ENCODE measurements around the gene USP48. TPM values are rescaled to one million over a fixed set of nuclear protein-coding genes. Genes with fewer than 3 reads are reported as not detected.
A peak's percentile ranks its signal among the peaks of the same experiment; 100 is the strongest.
"Not testable (repeated sequence)": the region's sequence is repeated elsewhere in the genome, so short reads cannot be mapped to it uniquely, and the experiment has no call there.

USP48 gene
- total RNA-seq, 2 donors from 2014 or later, result 47.1 to 51.3 TPM

GRCh38 chr1:21633141-21633755 lies 149.7 kb downstream of the USP48 start:
- peak overlapping the region; percentile 22 for H3K27ac ChIP-seq
- H3K9me3 ChIP-seq, result no peaks in the 10 kb centered on the region
- no peak for DNase-seq
- H3K4me1 ChIP-seq, result no peaks in the 10 kb centered on the region
- H3K9ac ChIP-seq (ENCODE audit: low read depth in 2 of 2, low read length in 2 of 2), result no peak overlapping the region
- intact Hi-C loops (cut with DNase I), result no loop called here
- H3K27me3 ChIP-seq, result no peaks in the 10 kb centered on the region
- H3K36me3 ChIP-seq, result no peaks in the 10 kb centered on the region
- TF ChIP-seq CTCF (IDR thresholded peaks at IDR 0.05), result no peak
- H3K4me3 ChIP-seq, result no peak overlapping the region

- Histone ChIP-seq H3K4me3 (no peak overlapping the region), H3K9me3 (no peaks in the 10 kb centered on the region), H3K27me3 (no peaks in the 10 kb centered on the region), H3K27ac (peak overlapping the region; percentile 40), H3K36me3 (no peaks in the 10 kb centered on the region), H3K9ac (ENCODE audit: low read depth in 2 of 2, low read length in 2 of 2) (peak overlapping the region in 1 of 2 donors; percentile 51), H3K4me1 (no peaks in the 10 kb centered on the region)
- no peak for TF ChIP-seq CTCF (IDR thresholded peaks at IDR 0.05)
- intact Hi-C loops (cut with DNase I), result no loop called here
- DNase-seq, result peak; percentile 73
These were observed 150.7 kb downstream of the USP48 start for GRCh38 chr1:21631944-21632887.

GRCh38 chr1:21631590-21631943 lies 151.4 kb downstream of the USP48 start:
- H3K36me3 ChIP-seq; H3K27me3 ChIP-seq; H3K27ac ChIP-seq; H3K9me3 ChIP-seq; DNase-seq; H3K4me3 ChIP-seq; intact Hi-C loops (cut with DNase I); H3K4me1 ChIP-seq: not testable (repeated sequence)
- peak overlapping the region in 1 of 2 donors; percentile 51 for H3K9ac ChIP-seq (ENCODE audit: low read depth in 2 of 2, low read length in 2 of 2)

GRCh38 chr1:21630571-21631343 lies 152.2 kb downstream of the USP48 start:
- no peak overlapping the region for H3K27ac ChIP-seq
- no peak overlapping the region for H3K9ac ChIP-seq (ENCODE audit: low read depth in 2 of 2, low read length in 2 of 2)
- intact Hi-C loops (cut with DNase I), result no loop called here
- no peak overlapping the region for H3K4me3 ChIP-seq
- no peaks in the 10 kb centered on the region for H3K27me3 ChIP-seq
- no peak for TF ChIP-seq CTCF (IDR thresholded peaks at IDR 0.05)
- no peak for DNase-seq
- no peaks in the 10 kb centered on the region for H3K9me3 ChIP-seq
- no peaks in the 10 kb centered on the region for H3K4me1 ChIP-seq
- H3K36me3 ChIP-seq, result no peaks in the 10 kb centered on the region

- Histone ChIP-seq H3K36me3 (no peaks in the 10 kb centered on the region), H3K9ac (ENCODE audit: low read depth in 2 of 2, low read length in 2 of 2) (no peak overlapping the region), H3K9me3 (no peaks in the 10 kb centered on the region), H3K4me3 (no peak overlapping the region), H3K27me3 (no peaks in the 10 kb centered on the region), H3K4me1 (no peaks in the 10 kb centered on the region), H3K27ac (no peak overlapping the region)
- no peak for TF ChIP-seq CTCF (IDR thresholded peaks at IDR 0.05)
- intact Hi-C loops (cut with DNase I), result no loop called here
- DNase-seq, result no peak
These were observed 153.0 kb downstream of the USP48 start for GRCh38 chr1:21629971-21630370.
